Dermis microvascular lymphatic vessel endothelial cell (primary cell): ENCODE results near the gene AGTPBP1. TPM values are rescaled to one million over a fixed set of nuclear protein-coding genes. Genes with fewer than 3 reads are reported as not detected.
"Not testable (repeated sequence)": the region's sequence is repeated elsewhere in the genome, so short reads cannot be mapped to it uniquely, and the experiment has no call there.

ENCODE experiments used
- DNase-seq, 2 donors: peaks; one replicate each; pipeline versions ENCODE4 v3.0.0 to v3.0.0-alpha.2; 2010; ENCODE audit warnings: low read depth in 2 of 2
- total RNA-seq: library from RNA; depleted of rRNA; stranded (reverse); fragments of >200 nt; gene quantifications from 2 replicates; pipeline ENCODE4 v1.2.1, GENCODE V29; 2014

Gene AGTPBP1
- total RNA-seq, 1 donor from 2014 or later: 19.9 TPM

DNA sequence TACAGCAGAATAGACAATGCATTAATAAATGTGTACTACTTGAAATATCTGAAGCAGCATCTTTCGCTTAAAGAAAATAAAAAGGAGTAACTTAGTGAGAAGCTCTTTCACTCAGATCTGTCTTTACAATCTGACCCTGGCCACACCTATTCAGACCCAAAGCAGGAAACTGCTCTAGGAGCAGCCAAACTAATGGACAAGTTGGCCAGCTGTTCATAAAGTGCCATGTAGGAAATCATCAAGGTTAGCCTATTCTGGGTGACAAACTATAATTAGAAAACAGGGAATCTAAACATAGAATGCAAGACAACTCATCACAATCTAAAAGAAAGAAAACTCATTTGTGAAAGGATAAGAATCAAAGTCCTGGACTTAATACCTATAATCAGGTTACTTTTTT is 101.3 kb downstream of the AGTPBP1 start:
- DNase-seq: no peak

DNA sequence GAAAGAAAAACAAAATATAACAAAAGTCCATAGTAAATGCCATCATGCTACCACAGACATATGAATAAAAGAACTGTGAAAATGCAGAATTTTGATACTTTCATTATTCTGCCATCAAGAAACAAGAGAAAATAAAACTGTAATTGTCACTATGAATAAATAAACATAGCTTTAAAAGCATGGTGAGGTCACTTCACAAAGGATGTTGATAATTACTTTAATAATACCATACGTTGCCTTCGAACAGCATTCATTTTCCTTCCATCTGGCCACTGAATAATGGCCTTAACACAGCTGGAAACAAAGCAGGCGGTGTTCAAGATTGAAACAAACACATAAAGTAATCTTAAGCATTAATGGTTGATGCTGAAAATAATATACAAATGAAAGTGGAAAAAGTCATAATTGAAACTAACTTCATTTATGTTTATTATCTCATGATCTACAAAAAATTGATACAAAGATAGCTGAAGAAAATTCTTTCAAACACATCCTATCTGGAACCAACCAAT is 102.0 kb downstream of the AGTPBP1 start:
- DNase-seq: no peak

- DNase-seq: no peak
These were observed 109.9 kb downstream of the AGTPBP1 start for GRCh38 chr9:85631809-85632208.

DNA sequence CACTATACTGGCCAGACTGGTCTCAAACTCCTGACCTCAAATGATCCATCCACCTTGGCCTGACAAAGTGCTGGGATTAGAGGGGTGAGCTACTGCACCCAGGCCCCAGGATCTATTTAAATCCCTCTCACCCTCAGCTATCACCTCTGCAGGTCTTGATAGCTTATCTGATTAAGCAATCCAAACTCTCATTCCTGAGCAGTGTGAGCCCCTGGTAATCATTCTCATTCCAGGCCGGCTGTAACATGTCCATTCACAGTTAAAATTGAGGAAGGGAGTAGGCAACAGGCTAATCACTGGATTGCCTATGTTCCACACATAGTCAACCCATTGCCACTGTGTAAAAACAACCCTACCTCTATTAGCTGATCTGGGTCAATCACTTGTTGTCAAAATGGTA is 111.1 kb downstream of the AGTPBP1 start:
- no peak for DNase-seq

DNA sequence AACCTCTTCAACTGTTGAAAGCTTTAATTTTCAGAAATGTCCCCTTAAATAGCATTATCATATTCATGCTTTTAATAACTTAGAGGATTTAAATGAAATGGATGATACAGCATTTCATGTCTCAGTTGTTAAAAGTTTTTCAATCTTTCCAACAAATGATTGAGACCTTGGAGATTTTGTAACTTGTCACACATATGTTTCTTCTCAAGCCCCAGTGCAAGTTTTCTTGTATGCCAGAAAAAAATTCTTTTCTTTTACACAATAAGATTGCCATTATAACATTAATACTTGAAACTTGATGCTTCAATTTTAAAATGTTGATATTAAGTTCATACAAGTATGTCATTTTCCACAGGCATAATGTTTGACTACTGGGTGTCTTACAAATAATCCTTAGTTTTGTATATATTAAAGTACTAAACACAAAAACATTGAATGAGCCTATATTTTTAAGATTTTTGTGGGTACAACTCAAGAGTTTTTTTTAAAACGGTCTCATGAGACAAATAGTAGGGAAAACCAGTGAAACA is 124.5 kb downstream of the AGTPBP1 start:
- no peak for DNase-seq

DNA sequence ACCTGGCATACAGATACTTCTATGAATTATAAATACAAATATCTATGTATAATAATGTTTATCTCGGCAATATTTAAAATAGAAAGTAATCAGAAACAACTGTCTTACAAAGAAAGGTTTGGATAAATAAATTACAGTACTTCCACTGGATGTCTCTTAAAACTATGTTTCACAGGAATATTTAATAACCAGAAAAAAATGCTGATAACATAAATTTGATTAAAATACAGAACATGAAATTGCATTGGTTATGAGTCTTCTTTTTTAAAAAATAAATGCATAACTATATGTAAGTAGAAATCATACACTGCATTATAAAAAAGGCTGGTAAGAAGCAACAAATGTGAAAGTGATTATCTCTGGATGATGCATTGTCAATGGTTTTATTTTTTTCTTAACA is 126.0 kb downstream of the AGTPBP1 start:
- DNase-seq: no peak

DNA sequence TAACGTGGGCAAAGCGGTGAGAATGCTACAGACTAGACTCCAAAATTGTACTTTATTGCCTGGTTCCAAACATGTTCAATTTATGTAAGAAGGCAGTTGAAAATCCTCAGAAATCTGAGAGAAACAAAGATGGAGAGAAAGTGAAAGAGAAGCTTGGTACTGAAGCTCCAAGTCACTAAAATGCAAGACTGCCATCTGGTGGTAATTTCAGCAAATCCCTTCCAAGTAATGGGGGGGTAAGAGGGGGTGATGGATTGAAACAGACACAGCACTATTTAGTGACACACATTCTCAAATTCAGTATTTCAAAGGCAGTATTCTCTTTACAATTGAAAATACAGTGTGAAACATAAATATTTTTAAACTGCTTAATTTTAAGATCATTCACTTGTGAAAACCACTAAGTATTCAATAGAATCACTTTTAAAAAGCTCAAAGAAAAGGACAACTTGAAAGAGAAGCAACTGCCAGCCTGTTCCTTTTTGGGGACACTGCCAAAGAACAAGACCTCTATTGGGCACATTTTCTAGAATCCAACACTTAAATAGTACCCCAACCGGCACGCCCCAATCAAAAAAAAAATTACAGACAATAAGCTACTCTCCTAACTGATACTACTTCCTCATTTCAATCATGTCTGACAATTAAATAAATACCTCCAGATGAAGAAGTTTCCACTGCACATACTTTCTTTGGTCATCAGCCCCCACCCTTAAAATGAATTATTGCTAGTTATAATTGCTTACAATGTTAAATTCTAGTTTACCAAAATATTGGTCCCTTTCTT is 131.5 kb downstream of the AGTPBP1 start:
- peak; percentile 72 to 78 for DNase-seq

GRCh38 chr9:85605905-85606304 is 135.8 kb downstream of the AGTPBP1 start:
- no peak for DNase-seq

DNA sequence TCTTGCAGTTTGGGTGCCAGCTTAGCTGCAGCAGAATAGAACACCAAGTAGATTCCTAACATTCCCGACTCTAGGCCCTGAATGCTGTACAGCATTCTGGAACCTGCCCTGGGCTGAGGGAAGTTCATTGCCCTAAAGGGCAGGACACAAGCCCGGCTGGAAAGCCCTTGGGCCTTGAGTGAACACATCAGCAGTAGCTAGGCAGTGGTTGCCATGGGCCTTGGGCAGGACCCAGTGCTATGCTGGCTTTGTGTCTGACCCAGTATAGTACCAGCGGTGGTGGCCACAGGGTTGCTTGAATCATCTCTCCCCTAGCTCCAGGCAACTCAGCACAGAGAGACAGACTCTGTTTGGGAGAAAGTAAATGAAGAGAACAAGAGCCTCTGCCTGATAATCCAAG is 137.8 kb downstream of the AGTPBP1 start:
- DNase-seq: no peak

GRCh38 chr9:85602742-85603141 is 139.0 kb downstream of the AGTPBP1 start:
- no peak for DNase-seq

- DNase-seq: no peak
These were observed 141.0 kb downstream of the AGTPBP1 start for GRCh38 chr9:85600675-85601263.

GRCh38 chr9:85599540-85600105 is 142.1 kb downstream of the AGTPBP1 start:
- no peak for DNase-seq

GRCh38 chr9:85594316-85594715 is 147.4 kb downstream of the AGTPBP1 start:
- DNase-seq: no peak

DNA sequence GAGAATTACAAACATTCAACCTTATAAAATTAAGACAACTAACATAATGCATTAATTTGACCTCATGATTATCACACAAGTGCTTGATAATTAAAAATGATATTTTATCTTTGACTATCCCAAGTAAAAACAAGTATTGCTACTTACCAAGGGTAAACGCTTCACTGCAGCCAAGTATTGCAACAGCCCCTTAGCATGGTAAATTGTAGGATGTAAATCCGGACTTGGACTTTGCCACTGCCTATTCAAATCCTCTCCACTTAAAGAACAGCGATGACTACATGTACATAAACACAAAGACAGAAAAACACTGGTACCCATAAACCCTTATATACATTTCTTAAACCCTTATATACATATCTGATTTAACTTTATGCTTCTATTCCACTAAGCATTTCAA is 155.1 kb downstream of the AGTPBP1 start:
- DNase-seq: no peak

GRCh38 chr9:85577353-85577952 is 164.3 kb downstream of the AGTPBP1 start:
- no peak for DNase-seq

DNA sequence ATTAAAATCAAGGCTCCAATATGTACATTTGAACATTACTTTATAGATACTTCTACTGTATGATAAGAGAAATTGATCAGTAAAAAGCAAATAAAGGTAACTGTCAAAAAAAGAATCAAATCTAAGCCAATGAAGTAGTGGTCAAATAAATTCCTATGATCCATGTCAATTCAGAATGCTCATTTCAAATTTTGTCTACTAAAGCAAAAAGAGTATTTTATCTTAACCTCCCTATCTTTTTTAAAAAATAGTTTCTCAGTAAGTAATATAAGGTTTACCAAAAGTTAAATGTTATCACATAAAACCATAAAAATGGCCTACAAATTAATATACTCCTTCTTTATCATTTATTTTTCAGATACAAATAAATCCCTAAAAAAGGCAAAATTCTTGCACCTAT is 165.9 kb downstream of the AGTPBP1 start:
- DNase-seq: no peak

DNA sequence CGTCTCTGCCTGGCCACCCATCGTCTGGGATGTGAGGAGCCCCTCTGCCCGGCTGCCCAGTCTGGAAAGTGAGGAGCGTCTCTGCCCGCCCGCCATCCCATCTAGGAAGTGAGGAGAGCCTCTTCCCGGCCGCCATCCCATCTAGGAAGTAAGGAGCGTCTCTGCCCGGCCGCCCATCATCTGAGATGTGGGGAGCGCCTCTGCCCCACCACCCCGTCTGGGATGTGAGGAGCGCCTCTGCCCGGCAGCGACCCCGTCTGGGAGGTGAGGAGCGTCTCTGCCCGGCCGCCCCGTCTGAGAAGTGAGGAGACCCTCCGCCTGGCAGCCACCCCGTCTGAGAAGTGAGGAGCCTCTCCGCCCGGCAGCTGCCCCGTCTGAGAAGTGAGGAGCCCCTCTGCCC is 168.2 kb downstream of the AGTPBP1 start:
- DNase-seq: not testable (repeated sequence)

DNA sequence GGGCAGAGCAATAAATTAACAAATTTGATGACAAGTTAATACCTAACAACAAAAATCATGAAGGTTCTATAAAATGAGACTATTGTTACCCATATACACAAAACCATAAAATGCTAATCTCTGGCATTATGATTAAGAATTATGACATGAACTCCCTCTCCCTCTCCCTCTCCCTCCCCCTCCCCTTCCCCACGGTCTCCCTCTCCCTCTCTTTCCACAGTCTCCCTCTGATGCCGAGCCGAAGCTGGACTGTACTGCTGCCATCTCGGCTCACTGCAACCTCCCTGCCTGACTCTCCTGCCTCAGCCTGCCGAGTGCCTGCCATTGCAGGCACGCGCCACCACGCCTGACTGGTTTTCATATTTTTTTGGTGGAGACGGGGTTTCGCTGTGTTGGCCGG is 168.8 kb downstream of the AGTPBP1 start:
- DNase-seq: not testable (repeated sequence)

- DNase-seq: peak; percentile 68 to 83
These were observed 171.8 kb downstream of the AGTPBP1 start for GRCh38 chr9:85569988-85570387.

GRCh38 chr9:85559526-85559925 is 182.2 kb downstream of the AGTPBP1 start:
- DNase-seq: no peak

GRCh38 chr9:85554349-85554748 is 187.4 kb downstream of the AGTPBP1 start:
- DNase-seq: no peak

GRCh38 chr9:85553475-85553874 is 188.3 kb downstream of the AGTPBP1 start:
- DNase-seq: no peak
